GM20000 (cell line): ENCODE results near the gene SULF2.

Experiments
- DNase-seq: peaks from one replicate; pipeline ENCODE4 v3.0.0; 2012; ENCODE audit warnings: low spot score
- CTCF ChIP-seq: IDR thresholded peaks from 2 replicates; pipeline ENCODE4 v1.5.1; 2012; ENCODE audit warnings: mild to moderate bottlenecking, control low read depth; ENCODE audit errors: extremely low read depth, missing control alignments

Gene SULF2

GRCh38 chr20:47754946-47755652 lies 30.2 kb downstream of the SULF2 start:
- no peak for DNase-seq
- no peak for TF ChIP-seq CTCF

DNA sequence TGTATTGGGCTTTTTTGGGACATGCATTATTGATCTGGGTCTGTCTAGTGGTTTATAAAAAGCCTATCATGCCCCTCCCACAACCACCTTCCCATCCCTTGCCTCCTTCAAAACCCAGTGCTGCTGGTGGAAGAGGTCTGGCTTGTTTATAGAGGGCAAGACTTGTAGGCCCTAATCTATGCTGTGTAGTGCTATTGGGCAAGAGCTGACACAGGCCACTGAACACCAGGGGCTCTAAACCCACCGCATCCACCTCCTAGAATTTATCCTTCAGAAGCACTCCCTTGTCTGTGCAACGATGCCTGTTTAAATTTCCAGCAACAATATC lies 30.9 kb downstream of the SULF2 start:
- no peak for TF ChIP-seq CTCF
- DNase-seq = no peak

- TF ChIP-seq CTCF = no peak
- DNase-seq = no peak
Observed at GRCh38 chr20:47753576-47754387, 31.5 kb downstream of the SULF2 start.

- no peak for DNase-seq
- TF ChIP-seq CTCF = no peak
Observed at GRCh38 chr20:47751449-47751848, 33.8 kb downstream of the SULF2 start.

- TF ChIP-seq CTCF = no peak
- no peak for DNase-seq
Observed at GRCh38 chr20:47749339-47749738, 35.9 kb downstream of the SULF2 start.

DNA sequence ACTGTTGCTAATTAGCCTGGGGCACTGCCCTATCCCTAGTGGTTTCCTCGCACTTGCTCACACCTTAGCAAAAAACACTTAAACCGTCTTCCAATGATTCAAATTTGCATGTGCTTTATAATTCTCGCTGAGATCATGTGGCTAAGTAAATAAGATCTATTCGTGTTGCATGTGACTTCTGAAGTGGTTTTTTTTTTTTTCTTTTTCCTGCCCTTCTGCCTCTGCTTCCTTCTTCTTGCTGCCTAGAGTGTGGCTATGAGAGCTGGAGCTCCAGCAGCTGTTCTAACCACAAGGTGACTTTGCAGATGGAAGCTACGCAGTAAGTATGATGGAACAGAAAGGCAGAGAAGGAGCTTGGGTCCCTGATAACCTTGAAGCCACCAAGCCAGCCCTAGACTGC lies 36.5 kb downstream of the SULF2 start:
- no peak for DNase-seq
- no peak for TF ChIP-seq CTCF

DNA sequence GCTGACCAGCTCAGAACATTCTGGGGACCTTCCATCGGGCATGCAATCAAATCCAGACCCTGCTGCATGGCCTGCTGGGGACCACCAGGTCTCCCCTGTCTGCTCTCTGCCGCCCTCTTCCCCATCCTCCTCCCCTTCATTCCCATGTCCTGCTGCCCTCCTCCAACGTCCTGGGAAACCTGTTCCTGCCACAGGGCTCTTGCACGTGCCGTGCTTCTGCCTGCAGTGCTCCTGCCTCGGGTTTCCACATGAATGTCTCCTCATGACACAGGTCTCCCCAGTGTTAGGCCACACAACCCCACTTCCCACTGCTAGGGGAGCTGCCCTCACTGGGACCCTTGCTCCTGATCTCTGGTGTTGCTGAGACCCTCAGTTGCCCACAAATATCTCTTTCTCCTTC lies 37.2 kb downstream of the SULF2 start:
- TF ChIP-seq CTCF = no peak
- no peak for DNase-seq
